HCT116 (cell line): ENCODE data around the gene GARIN5A. TPM values are rescaled to one million over a fixed set of nuclear protein-coding genes. Genes with fewer than 3 reads are reported as not detected.

Source experiments
- ATAC-seq: fragments of 200-7000 bp; cut with Tn5 transposase; 2 replicates; pipeline ENCODE4 v1.9.1; 2020; ENCODE audit warnings: mild to moderate bottlenecking, moderate library complexity
- BruUV-seq: library from RNA; stranded (reverse); fragments of 400-500 nt; replicated peaks from 2 replicates; lab custom pipeline; 2021; lab: Mats Ljungman, UMichigan
- CTCF ChIA-PET: fragments of 300-600 bp; sonication (Branson Sonifier 250); formaldehyde crosslinking; loops from one replicate; lab custom pipeline; 2021; ENCODE audit warnings: antibody characterized with exemption; lab: Charles Lee
- POLR2A ChIA-PET: fragments of 300-600, 350-600 bp; sonication (Branson Sonifier 250); formaldehyde crosslinking; loops from one replicate; lab custom pipeline; 2021; ENCODE audit warnings: antibody characterized with exemption; lab: Charles Lee
- RAD21 ChIA-PET, 2 experiments: fragments of 300-600 bp; sonication (Branson Sonifier 250); formaldehyde crosslinking; loops; one replicate each; lab custom pipeline; 2023; ENCODE audit warnings: low total read pairs in 2 of 2; ENCODE audit not compliant: uncharacterized antibody in 2 of 2, unreplicated experiment in 2 of 2, low non-redundant PET in 1 of 2; lab: Charles Lee
- DNase-seq: peaks from one replicate; pipeline ENCODE4 v3.0.0-alpha.2; 2010; ENCODE audit warnings: low read depth, low spot score
- H2AFZ ChIP-seq: fragments of 200-600 bp; shearing (Covaris generic), sonication (generic); 2 replicates; pipeline ENCODE4 v1.6.1; 2017; ENCODE audit warnings: low read depth, mixed run types, mixed read lengths, antibody characterized with exemption, low read length; ENCODE audit not compliant: poor library complexity, severe bottlenecking
- H3K27ac ChIP-seq: 2 replicates; pipeline ENCODE4 v1.5.1; 2012; ENCODE audit warnings: low read depth, low read length
- H3K27me3 ChIP-seq: fragments of 200-600 bp; sonication (generic); 2 replicates; pipeline ENCODE4 v1.6.1; 2016; ENCODE audit warnings: mixed run types, low read length, mixed read lengths; ENCODE audit not compliant: insufficient read depth
- H3K36me3 ChIP-seq, 2 experiments: fragments of 200-500 bp in 1 of 2; fragments of 200-600 bp in 1 of 2; sonication (Bioruptor generic) in 1 of 2; sonication (generic) in 1 of 2; 2 replicates each; pipeline versions ENCODE4 v1.5.1 to v1.6.1; 2014 to 2016; ENCODE audit warnings: low read length in 2 of 2, inconsistent platforms in 1 of 2, mixed read lengths in 1 of 2, mixed run types in 1 of 2; ENCODE audit not compliant: insufficient read depth in 2 of 2, control insufficient read depth in 1 of 2
- H3K4me1 ChIP-seq, 2 experiments: fragments of 200-600 bp in 1 of 2; sonication (generic) in 1 of 2; 2 replicates each; pipeline versions ENCODE4 v1.5.1 to v1.6.1; 2012 to 2017; ENCODE audit warnings: low read length in 2 of 2, inconsistent platforms in 1 of 2, mild to moderate bottlenecking in 1 of 2, mixed read lengths in 1 of 2, mixed run types in 1 of 2, moderate library complexity in 1 of 2; ENCODE audit not compliant: insufficient read depth in 2 of 2, control insufficient read depth in 1 of 2
- H3K4me2 ChIP-seq: fragments of 200-600 bp; sonication (generic); 2 replicates; pipeline ENCODE4 v1.6.1; 2017; ENCODE audit warnings: mixed run types, low read length, mixed read lengths
- H3K4me3 ChIP-seq, 2 experiments: fragments of 200-600 bp in 1 of 2; sonication (generic) in 1 of 2; replicated peaks in 1 of 2; 2 replicates each; pipeline ENCODE4 v1.5.1; 2011 to 2016; ENCODE audit warnings: low read length in 2 of 2, control low read depth in 1 of 2, low read depth in 1 of 2, mild to moderate bottlenecking in 1 of 2, mixed read lengths in 1 of 2, mixed run types in 1 of 2
- H3K79me2 ChIP-seq: fragments of 200-600 bp; sonication (generic); 2 replicates; pipeline ENCODE4 v1.6.1; 2017; ENCODE audit warnings: mild to moderate bottlenecking, mixed run types, low read length, moderate library complexity, mixed read lengths; ENCODE audit not compliant: insufficient read depth
- H3K9ac ChIP-seq: fragments of 200-600 bp; sonication (generic); 2 replicates; pipeline ENCODE4 v1.6.1; 2016; ENCODE audit warnings: low read length, mixed read lengths
- H3K9me2 ChIP-seq: fragments of 200-600 bp; sonication (generic), shearing (Covaris generic); 2 replicates; pipeline ENCODE4 v1.6.1; 2017; ENCODE audit warnings: mixed run types, mild to moderate bottlenecking, moderate library complexity; ENCODE audit not compliant: insufficient read depth
- H3K9me3 ChIP-seq, 2 experiments: fragments of 200-500 bp in 1 of 2; fragments of 200-600 bp in 1 of 2; sonication (Bioruptor generic) in 1 of 2; sonication (generic) in 1 of 2; 2 replicates each; pipeline ENCODE4 v1.6.1; 2014 to 2017; ENCODE audit warnings: low read length in 2 of 2, mixed read lengths in 2 of 2, inconsistent platforms in 1 of 2, low read depth in 1 of 2, mild to moderate bottlenecking in 1 of 2, mixed run types in 1 of 2, moderate library complexity in 1 of 2; ENCODE audit not compliant: control insufficient read depth in 1 of 2, insufficient read depth in 1 of 2
- H4K20me1 ChIP-seq: fragments of 200-600 bp; sonication (generic), shearing (Covaris generic); 2 replicates; pipeline ENCODE4 v1.6.1; 2017; ENCODE audit warnings: mixed run types, mild to moderate bottlenecking, moderate library complexity; ENCODE audit not compliant: insufficient read depth
- ATF3 ChIP-seq: IDR thresholded peaks from 2 replicates; pipeline ENCODE4 v1.6.1; 2012
- CBX3 ChIP-seq: IDR thresholded peaks from 2 replicates; pipeline ENCODE4 v1.6.1; 2012; ENCODE audit warnings: low read depth
- CEBPB ChIP-seq: IDR thresholded peaks from 2 replicates; pipeline ENCODE4 v1.6.1; 2012; ENCODE audit warnings: low read depth
- CTCF ChIP-seq, 3 experiments: fragments of 200-600 bp in 1 of 3; sonication (generic) in 1 of 3; IDR thresholded peaks in 2 of 3; conservative IDR thresholded peaks in 1 of 3; 2 replicates each; pipeline ENCODE4 v1.5.1; 2012 to 2017; ENCODE audit warnings: low read depth in 2 of 3, low read length in 2 of 3, antibody characterized with exemption in 1 of 3, borderline replicate concordance in 1 of 3, control low read depth in 1 of 3, mild to moderate bottlenecking in 1 of 3, mixed read lengths in 1 of 3, mixed run types in 1 of 3, moderate library complexity in 1 of 3; ENCODE audit not compliant: insufficient read depth in 1 of 3
- EGR1 ChIP-seq: IDR thresholded peaks from 2 replicates; pipeline ENCODE4 v1.6.1; 2012; ENCODE audit warnings: low read depth
- ELF1 ChIP-seq: IDR thresholded peaks from 2 replicates; pipeline ENCODE4 v1.6.1; 2012; ENCODE audit warnings: low read depth, borderline replicate concordance
- EZH2 ChIP-seq: fragments of 200-600 bp; sonication (generic); IDR thresholded peaks from 2 replicates; pipeline ENCODE4 v1.6.1; 2017; ENCODE audit warnings: antibody characterized with exemption, mixed run types
- EZH2phosphoT487 ChIP-seq: fragments of 200-600 bp; IDR thresholded peaks from 2 replicates; pipeline ENCODE4 v1.6.1; 2018; ENCODE audit warnings: antibody characterized with exemption, borderline replicate concordance
- FOSL1 ChIP-seq: IDR thresholded peaks from 2 replicates; pipeline ENCODE4 v1.6.1; 2012; ENCODE audit warnings: low read depth
- JUND ChIP-seq: IDR thresholded peaks from 2 replicates; pipeline ENCODE4 v1.6.1; 2012
- MAX ChIP-seq: IDR thresholded peaks from 2 replicates; pipeline ENCODE4 v1.6.1; 2012
- POLR2A ChIP-seq: IDR thresholded peaks from 2 replicates; pipeline ENCODE4 v1.7.0; 2011; ENCODE audit warnings: borderline replicate concordance; ENCODE audit not compliant: insufficient read depth, insufficient read length; ENCODE audit errors: extremely low read depth
- POLR2AphosphoS5 ChIP-seq: IDR thresholded peaks from 2 replicates; pipeline ENCODE4 v1.6.1; 2011; ENCODE audit warnings: mild to moderate bottlenecking, low read depth, low read length, moderate library complexity
- SRF ChIP-seq: IDR thresholded peaks from 2 replicates; pipeline ENCODE4 v1.6.1; 2012; ENCODE audit warnings: low read depth
- TCF7L2 ChIP-seq: IDR thresholded peaks from 2 replicates; pipeline ENCODE4 v1.7.0; 2011; ENCODE audit warnings: borderline replicate concordance, inconsistent platforms; ENCODE audit not compliant: insufficient read depth, insufficient read length; ENCODE audit errors: extremely low read depth
- YY1 ChIP-seq: IDR thresholded peaks from 2 replicates; pipeline ENCODE4 v1.6.1; 2011; ENCODE audit warnings: low read length, low read depth, moderate library complexity, mild to moderate bottlenecking; ENCODE audit not compliant: insufficient replicate concordance; ENCODE audit errors: extremely low read depth
- ZBTB33 ChIP-seq: IDR thresholded peaks from 2 replicates; pipeline ENCODE4 v1.6.1; 2011; ENCODE audit warnings: mild to moderate bottlenecking, low read length, moderate library complexity; ENCODE audit not compliant: insufficient replicate concordance; ENCODE audit errors: extremely low read depth
- ZNF274 ChIP-seq: fragments of 200-500 bp; sonication (Bioruptor generic); IDR thresholded peaks from 2 replicates; pipeline ENCODE4 v1.6.1; 2014; ENCODE audit warnings: mild to moderate bottlenecking, low read depth, low read length, inconsistent platforms
- intact Hi-C: fragments of 100-400 bp; cut with micrococcal nuclease; formaldehyde crosslinking; loops from 2 replicates; pipeline ENCODE4 v1.10.0; 2022
- total RNA-seq: library from RNA; stranded (reverse); gene quantifications from one replicate; pipeline ENCODE4 v1.2.1, GENCODE V29; 2021; ENCODE audit not compliant: unreplicated experiment
- TF ChIP-seq, protein P1 (sequence below): IDR thresholded peaks from 2 replicates; pipeline ENCODE4 v1.6.1; 2012; ENCODE audit warnings: low read depth

GARIN5A gene
- total RNA-seq, 1 experiment from 2014 or later, result 12.2 TPM

- Histone ChIP-seq H3K9me2 (no peaks in the 10 kb centered on the region), H3K4me2 (no peak within 1 kb of the TSS), H3K4me3 (no peak within 1 kb of the TSS), H3K27ac (no peak within 1 kb of the TSS), H3K4me1 (no peaks in the 10 kb centered on the region), H3K9ac (no peak within 1 kb of the TSS), H2AFZ (no peak within 1 kb of the TSS), H3K9me3 (no peaks in the 10 kb centered on the region), H3K79me2 (no peaks in the 10 kb centered on the region), H3K27me3 (no peaks in the 10 kb centered on the region), H4K20me1 (no peaks in the 10 kb centered on the region), H3K36me3 (no peaks in the 10 kb centered on the region)
- no TSS peak for BruUV-seq
- DNase-seq (no peak), ATAC-seq (no peak)
- ChIA-PET RAD21 (no interaction called here), POLR2A (no interaction called here), CTCF (no interaction called here)
- intact Hi-C loops, result no loop called here
- TF ChIP-seq, protein P1, sequence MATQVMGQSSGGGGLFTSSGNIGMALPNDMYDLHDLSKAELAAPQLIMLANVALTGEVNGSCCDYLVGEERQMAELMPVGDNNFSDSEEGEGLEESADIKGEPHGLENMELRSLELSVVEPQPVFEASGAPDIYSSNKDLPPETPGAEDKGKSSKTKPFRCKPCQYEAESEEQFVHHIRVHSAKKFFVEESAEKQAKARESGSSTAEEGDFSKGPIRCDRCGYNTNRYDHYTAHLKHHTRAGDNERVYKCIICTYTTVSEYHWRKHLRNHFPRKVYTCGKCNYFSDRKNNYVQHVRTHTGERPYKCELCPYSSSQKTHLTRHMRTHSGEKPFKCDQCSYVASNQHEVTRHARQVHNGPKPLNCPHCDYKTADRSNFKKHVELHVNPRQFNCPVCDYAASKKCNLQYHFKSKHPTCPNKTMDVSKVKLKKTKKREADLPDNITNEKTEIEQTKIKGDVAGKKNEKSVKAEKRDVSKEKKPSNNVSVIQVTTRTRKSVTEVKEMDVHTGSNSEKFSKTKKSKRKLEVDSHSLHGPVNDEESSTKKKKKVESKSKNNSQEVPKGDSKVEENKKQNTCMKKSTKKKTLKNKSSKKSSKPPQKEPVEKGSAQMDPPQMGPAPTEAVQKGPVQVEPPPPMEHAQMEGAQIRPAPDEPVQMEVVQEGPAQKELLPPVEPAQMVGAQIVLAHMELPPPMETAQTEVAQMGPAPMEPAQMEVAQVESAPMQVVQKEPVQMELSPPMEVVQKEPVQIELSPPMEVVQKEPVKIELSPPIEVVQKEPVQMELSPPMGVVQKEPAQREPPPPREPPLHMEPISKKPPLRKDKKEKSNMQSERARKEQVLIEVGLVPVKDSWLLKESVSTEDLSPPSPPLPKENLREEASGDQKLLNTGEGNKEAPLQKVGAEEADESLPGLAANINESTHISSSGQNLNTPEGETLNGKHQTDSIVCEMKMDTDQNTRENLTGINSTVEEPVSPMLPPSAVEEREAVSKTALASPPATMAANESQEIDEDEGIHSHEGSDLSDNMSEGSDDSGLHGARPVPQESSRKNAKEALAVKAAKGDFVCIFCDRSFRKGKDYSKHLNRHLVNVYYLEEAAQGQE, result no peak
- TF ChIP-seq MAX (no peak), POLR2A (no peak), CBX3 (no peak), ELF1 (no peak), ATF3 (no peak), EGR1 (no peak), ZBTB33 (no peak), EZH2 (no peak), JUND (no peak), EZH2phosphoT487 (no peak), ZNF274 (no peak), TCF7L2 (no peak), CTCF (IDR thresholded peaks at IDR 0.05 in 2 of 3, conservative IDR thresholded peaks at IDR 0.05 in 1 of 3; ENCODE audit: borderline replicate concordance in 1 of 3, insufficient read depth in 1 of 3, low read depth in 2 of 3, low read length in 2 of 3) (no peak), YY1 (no peak), CEBPB (no peak), SRF (no peak), POLR2AphosphoS5 (no peak), FOSL1 (no peak)
These were observed 58.2 kb downstream of the GARIN5A start, which contains the start of gene SPIB for GRCh38 chr19:50418176-50419021. SPIB (plus strand) TSS chr19:50418938; CDS start chr19:50418963, 25 bp downstream.
